LNCAP (cell line): ENCODE measurements around the gene PITX1.

Experiments used
- CTCF ChIP-seq: fragments of 450-650 bp; IDR thresholded peaks from 2 replicates; pipeline ENCODE4 v1.5.1; 2017; ENCODE audit warnings: mild to moderate bottlenecking

PITX1 gene

GRCh38 chr5:135059000-135059923 lies 25.2 kb upstream of the PITX1 start:
- no peak for TF ChIP-seq CTCF

- no peak for TF ChIP-seq CTCF
Observed at GRCh38 chr5:135058331-135058732, 24.3 kb upstream of the PITX1 start.

GRCh38 chr5:135057233-135057632 lies 23.2 kb upstream of the PITX1 start:
- TF ChIP-seq CTCF: no peak

- no peak for TF ChIP-seq CTCF
Observed at GRCh38 chr5:135056316-135057030, 22.4 kb upstream of the PITX1 start.

- no peak for TF ChIP-seq CTCF
Observed at GRCh38 chr5:135055396-135055795, 21.4 kb upstream of the PITX1 start.

- TF ChIP-seq CTCF: no peak
Observed at GRCh38 chr5:135054546-135054945, 20.5 kb upstream of the PITX1 start.

- TF ChIP-seq CTCF: no peak
Observed at GRCh38 chr5:135053989-135054388, 20.0 kb upstream of the PITX1 start.
